ENCODE measurements around the gene COG8.

Gene COG8

DNA sequence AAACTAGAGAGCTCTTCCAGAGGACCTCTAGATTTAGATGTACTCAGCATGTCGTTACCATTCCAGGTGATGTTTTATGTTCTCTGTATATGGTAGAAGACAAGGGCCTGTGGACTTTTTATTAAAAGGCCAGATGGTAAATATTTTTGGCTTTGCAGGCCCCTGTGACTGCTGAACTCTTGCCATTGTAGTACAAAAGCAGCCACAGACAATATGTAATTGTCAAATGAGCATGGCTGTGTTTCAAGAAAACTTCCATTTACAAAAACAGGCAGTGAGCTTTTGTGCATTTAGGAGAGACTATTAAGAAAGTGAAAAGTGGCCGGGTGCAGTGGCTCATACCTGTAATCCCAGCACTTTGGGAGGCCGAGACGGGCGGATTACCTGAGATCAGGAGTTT is 4.8 kb upstream of the COG8 start:
- no peak for DNase-seq

GRCh38 chr16:69340095-69340644 is 806 bp upstream of the COG8 start:
- no peak for DNase-seq

DNA sequence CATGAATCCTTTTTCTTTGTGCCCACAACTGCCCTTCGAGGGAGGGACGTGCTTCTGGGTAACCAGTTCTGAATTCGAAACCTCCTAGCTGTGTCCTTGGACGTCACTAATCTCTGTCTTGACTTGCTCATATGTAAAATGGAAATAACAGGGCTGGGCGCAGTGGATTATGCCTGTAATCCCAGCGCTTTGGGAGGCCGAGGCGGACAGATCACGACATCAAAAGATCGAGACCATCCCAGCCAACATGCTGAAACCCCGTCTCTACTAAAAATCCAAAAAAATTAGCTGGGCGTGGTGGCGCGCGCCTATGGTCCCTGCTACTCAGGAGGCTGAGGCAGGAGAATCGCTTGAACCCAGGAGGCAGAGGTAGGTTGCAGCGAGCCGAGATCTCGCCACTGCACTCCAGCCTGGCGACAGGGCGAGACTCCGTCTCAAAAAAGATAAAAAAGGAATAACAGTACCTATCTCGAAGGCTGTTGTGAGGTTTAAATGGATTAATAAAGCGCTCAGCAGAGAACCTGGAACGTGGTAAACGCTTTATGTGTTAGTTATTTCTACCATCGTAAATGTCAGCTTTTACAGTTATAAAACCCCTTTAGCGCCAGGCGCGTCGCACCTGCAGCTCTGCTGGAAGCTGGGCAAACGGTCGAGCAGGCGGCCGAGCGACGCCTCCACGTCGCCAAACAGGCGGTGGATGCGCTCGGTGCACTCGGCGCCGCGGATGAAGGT is 641 bp downstream of the COG8 start:
- no peak for DNase-seq

- no peak for DNase-seq
Observed at GRCh38 chr16:69334696-69335095, 4.7 kb downstream of the COG8 start.

GRCh38 chr16:69330286-69331109 is 8.9 kb downstream of the COG8 start, which contains the start of gene PDF:
TSS of gene PDF (minus strand) at chr16:69330588. CDS start at chr16:69330570, 18 bp downstream.
- DNase-seq = peak; percentile 76 to 86

- DNase-seq = peak in 1 of 2 experiments; percentile 11
Observed at GRCh38 chr16:69329369-69330285, 9.7 kb downstream of the COG8 start.

DNA sequence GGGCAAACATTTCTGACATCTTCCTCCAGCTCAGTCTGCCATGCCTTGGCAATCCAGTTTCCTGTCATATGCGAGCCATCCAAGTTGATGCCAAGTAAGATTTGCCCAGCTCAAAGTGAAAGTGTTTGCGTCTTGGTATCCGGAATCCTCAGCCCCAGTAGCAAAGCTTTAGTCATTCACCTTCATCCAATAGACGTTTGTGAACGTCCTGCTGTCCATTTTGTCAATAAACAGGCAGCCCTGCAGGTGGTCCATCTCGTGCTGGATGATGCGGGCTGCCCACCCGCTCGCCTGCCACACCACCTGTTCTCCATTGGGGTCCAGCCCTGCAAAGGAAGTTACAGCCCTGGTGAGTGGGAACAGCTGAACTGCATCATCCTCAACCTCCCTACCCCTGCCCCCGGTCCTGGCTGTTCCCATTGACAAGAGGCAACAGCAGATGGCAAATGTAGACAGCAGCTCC is 10.5 kb downstream of the COG8 start:
- DNase-seq = no peak

- DNase-seq = no peak
Observed at GRCh38 chr16:69327585-69328310, 11.6 kb downstream of the COG8 start.

DNA sequence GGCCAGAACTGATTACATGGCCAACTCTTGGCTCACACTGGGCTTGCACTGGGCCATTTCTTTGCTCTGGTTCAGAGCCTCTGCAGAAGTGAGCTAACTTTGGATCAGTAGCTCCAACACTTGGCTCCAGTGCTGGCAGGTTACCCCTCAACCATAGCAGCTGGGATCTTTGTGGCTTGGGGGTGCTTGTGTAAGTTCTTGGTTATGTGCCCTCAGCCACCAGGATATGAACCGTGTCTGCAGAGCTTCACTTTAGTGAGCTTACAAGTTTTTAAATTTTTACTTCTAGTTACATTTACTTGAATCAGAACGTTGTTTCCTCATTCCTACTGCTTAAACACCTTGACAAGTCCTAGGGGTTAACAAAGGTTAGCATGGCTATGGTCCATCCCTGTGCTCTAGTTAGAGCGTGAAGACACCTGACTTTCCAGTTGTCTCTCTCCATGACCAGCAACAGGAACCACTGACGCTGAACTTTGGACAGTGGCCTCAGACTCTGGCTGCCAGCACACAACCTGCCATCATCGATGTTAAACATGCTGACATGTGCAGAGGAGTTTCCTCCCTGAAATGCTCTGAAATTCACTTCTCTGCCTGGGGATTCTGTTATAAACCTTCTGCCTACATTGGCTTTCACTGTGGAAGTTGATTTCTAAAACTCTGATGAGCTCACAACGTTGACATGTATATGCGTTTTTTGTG is 13.0 kb downstream of the COG8 start:
- DNase-seq = no peak

DNA sequence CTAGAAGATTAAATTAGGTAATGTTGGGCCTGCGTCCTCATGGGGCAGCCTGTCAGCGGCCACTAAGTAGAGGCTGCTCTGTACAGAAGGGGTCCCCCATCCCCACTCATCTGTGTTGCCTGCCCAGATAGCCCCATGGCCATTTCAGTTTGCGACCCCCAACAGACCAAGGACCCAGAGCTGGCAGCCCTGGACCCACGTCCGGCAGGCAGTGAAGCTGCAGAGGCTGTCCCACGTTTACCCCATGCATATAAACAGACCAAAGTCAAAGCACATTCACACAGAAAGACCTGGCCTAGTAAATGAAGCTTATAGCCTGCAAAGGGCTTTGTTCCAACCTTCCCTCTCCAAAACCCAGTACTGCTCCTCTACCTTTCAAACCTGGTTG is 13.6 kb downstream of the COG8 start:
- DNase-seq = no peak

GRCh38 chr16:69324585-69325253 is 14.6 kb downstream of the COG8 start:
- DNase-seq = no peak

DNA sequence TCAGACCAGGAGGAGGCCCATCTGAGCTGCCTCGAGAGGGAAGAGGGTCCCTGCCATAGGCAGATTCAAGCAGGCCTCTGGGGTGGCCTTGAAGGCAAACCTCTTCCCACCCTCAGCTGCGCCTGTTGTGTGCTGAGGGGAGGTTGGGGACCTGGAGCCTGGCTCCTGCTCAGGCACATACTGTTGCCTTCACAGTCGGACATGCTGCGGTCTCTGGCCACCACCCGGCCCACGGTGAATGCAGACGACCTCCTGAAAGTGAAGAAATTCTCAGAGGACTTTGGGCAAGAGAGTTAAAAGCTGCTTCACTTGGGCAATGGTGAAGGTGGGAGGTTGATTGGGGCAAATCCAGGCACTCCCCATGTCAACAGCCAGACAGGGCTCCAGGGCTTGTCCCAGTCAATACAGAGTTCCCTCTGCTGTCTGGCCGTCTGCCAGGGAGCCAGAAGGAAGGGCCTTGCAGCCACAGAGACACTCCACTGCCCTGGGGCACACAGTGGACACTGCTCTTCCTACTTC is 15.3 kb downstream of the COG8 start:
- DNase-seq = peak; percentile 22 to 48

GRCh38 chr16:69323415-69323814 is 15.9 kb downstream of the COG8 start:
- no peak for DNase-seq

GRCh38 chr16:69322343-69322742 is 17.0 kb downstream of the COG8 start:
- DNase-seq = no peak

DNA sequence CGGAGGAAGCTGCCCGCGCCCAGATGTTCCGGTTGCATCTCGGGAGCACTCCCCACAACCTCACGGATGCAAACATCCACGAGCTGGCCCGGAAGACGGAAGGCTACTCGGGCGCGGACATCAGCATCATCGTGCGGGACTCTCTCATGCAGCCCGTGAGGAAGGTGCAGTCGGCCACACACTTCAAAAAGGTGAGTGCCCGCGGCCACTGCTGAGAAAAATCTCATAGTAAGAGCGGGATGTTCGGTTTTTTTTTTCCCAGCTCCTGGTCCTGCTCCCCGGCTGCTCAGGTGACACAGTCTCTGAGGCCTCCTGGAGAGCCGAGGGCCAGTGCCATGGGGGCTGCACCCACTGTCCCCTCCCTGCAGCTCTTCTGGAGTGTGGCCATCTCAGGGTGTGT is 18.3 kb downstream of the COG8 start:
- no peak for DNase-seq

DNA sequence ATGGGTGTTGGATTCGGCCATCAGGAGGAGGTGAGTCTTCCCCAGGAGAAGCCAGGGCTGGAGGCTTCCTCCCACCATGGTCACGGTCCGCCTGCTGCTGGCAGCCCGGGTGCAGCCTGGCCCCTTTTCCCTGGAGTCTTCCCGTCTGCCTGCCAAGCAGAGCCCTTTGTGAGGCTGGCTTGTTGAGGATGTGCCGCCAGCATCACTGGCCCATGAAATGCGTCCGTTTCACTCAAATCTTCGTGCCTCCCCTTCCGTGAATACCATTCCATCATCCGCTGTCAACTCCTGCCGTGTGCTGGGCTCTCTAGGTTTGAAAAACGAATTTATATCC is 18.7 kb downstream of the COG8 start:
- DNase-seq = no peak

DNA sequence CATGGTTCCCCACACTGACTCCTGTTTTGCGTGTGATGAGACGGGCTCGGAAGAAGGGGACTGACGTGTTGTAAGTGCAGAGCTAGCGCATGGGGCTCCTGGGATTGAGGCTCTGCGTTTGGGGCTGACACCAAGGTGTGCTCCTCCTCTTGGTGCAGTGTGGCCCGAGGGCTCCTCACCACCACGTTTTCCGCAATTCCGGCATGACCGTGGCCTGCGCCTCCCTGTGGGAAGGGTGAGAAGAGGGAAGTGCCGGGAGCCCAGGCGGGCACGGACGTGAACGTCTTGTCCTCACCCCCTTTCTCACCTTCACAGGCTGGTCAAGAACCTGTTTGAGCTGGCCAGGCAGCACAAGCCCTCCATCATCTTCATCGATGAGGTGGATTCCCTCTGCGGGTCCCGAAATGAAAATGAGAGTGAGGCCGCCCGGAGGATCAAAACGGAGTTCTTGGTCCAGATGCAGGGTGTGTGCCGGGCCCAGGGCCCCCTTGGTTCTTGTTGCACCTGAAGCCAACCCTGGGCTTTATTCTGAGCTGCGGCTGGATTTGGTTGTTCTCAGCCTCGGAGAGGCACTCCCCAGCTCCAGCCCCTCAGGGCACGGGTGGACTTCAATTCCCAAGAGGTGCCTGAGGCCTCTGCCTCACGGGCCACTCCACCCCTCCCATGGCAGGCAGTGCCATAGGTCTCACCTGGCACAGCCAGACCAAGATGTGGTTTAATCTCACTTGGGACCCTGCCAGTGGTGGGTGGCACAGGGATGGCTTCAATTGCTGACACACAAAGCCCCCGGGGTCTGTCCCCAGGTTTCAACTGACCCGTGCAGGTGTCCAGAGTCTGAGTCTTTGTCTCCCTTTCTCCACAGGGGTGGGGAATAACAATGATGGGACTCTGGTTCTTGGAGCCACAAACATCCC is 19.3 kb downstream of the COG8 start:
- no peak for DNase-seq

- DNase-seq = no peak
Observed at GRCh38 chr16:69319381-69319780, 20.0 kb downstream of the COG8 start.

DNA sequence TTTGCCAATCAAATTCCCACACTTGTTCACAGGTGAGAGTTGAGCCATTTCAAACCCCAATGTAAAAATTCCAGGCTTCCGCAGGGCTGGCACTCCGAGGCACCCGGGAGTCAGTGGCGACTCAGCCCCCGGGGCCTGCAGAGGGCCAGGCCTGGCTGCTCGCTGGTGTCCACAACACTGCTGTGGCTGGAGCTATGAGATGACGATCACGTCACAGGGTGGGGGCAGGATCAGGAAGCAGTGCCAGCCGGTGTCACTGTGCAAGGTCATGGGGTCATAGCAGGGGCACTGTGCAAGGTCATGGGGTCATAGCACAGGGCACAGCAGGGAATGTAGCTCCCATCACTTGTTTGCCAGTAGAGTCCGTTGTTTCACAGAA is 20.5 kb downstream of the COG8 start:
- DNase-seq = no peak
